Measurements from ENCODE around the gene MCTP2.

The MCTP2 gene

GRCh38 chr15:94336817-94337467, 105.6 kb downstream of the MCTP2 start:
- DNase-seq (ENCODE audit: low spot score), result no peak
- no peak for TF ChIP-seq CTCF (IDR thresholded peaks at IDR 0.05; ENCODE audit: extremely low read depth, missing control alignments)

- DNase-seq (ENCODE audit: low spot score), result no peak
- no peak for TF ChIP-seq CTCF (IDR thresholded peaks at IDR 0.05; ENCODE audit: extremely low read depth, missing control alignments)
Observed at GRCh38 chr15:94338243-94338846, 107.0 kb downstream of the MCTP2 start.

- TF ChIP-seq CTCF (IDR thresholded peaks at IDR 0.05; ENCODE audit: extremely low read depth, missing control alignments), result no peak
- DNase-seq (ENCODE audit: low spot score), result no peak
Observed at GRCh38 chr15:94346282-94346681, 114.9 kb downstream of the MCTP2 start.

- no peak for DNase-seq (ENCODE audit: low spot score)
- TF ChIP-seq CTCF (IDR thresholded peaks at IDR 0.05; ENCODE audit: extremely low read depth, missing control alignments), result no peak
Observed at GRCh38 chr15:94348084-94348483, 116.7 kb downstream of the MCTP2 start.

GRCh38 chr15:94351031-94351535, 119.7 kb downstream of the MCTP2 start:
- TF ChIP-seq CTCF (IDR thresholded peaks at IDR 0.05; ENCODE audit: extremely low read depth, missing control alignments), result no peak
- DNase-seq (ENCODE audit: low spot score), result no peak

GRCh38 chr15:94352636-94353487, 121.5 kb downstream of the MCTP2 start:
- no peak for TF ChIP-seq CTCF (IDR thresholded peaks at IDR 0.05; ENCODE audit: extremely low read depth, missing control alignments)
- DNase-seq (ENCODE audit: low spot score), result no peak

GRCh38 chr15:94353488-94353820, 122.1 kb downstream of the MCTP2 start:
- TF ChIP-seq CTCF (IDR thresholded peaks at IDR 0.05; ENCODE audit: extremely low read depth, missing control alignments), result no peak
- DNase-seq (ENCODE audit: low spot score), result no peak
